NOMO-1 treated with dmso at 0.1 percent for 144 hours (cell line): ENCODE measurements around the gene CDPF1.

Experiments
- DNase-seq: peaks from one replicate; lab custom pipeline; 2025; ENCODE audit not compliant: unreplicated experiment; lab: John Stamatoyannopoulos, UW

The CDPF1 gene

GRCh38 chr22:46250035-46250782 lies at the start of gene CDPF1:
TSS of gene CDPF1 (minus strand) at chr22:46250293. CDS start at chr22:46248284, 2,009 bp downstream.
- DNase-seq, result peak; percentile 92

- no peak for DNase-seq
Measured at GRCh38 chr22:46299101-46299500, 49.0 kb upstream of the CDPF1 start.

GRCh38 chr22:46297151-46297812 lies 47.2 kb upstream of the CDPF1 start:
- DNase-seq, result no peak

- peak; percentile 94 for DNase-seq
Measured at GRCh38 chr22:46296257-46297150, 46.4 kb upstream of the CDPF1 start, which contains the start of gene GTSE1. TSS of gene GTSE1 (plus strand) at chr22:46296870. CDS start at chr22:46297401, 531 bp downstream.

GRCh38 chr22:46295277-46295971 lies 45.3 kb upstream of the CDPF1 start:
- DNase-seq, result no peak

GRCh38 chr22:46294784-46295183 lies 44.7 kb upstream of the CDPF1 start:
- no peak for DNase-seq

- no peak for DNase-seq
Measured at GRCh38 chr22:46293577-46294260, 43.6 kb upstream of the CDPF1 start.

GRCh38 chr22:46292732-46293131 lies 42.6 kb upstream of the CDPF1 start:
- no peak for DNase-seq

GRCh38 chr22:46292173-46292572 lies 42.1 kb upstream of the CDPF1 start:
- DNase-seq, result no peak

- no peak for DNase-seq
Measured at GRCh38 chr22:46290843-46291785, 41.0 kb upstream of the CDPF1 start.

- DNase-seq, result no peak
Measured at GRCh38 chr22:46290121-46290842, 40.2 kb upstream of the CDPF1 start.

GRCh38 chr22:46289244-46289891 lies 39.3 kb upstream of the CDPF1 start:
- DNase-seq, result no peak

GRCh38 chr22:46288846-46289243 lies 38.8 kb upstream of the CDPF1 start:
- no peak for DNase-seq

GRCh38 chr22:46287873-46288751 lies 38.0 kb upstream of the CDPF1 start:
- DNase-seq, result peak; percentile 10

GRCh38 chr22:46286941-46287872 lies 37.1 kb upstream of the CDPF1 start:
- DNase-seq, result no peak

GRCh38 chr22:46286006-46286405 lies 35.9 kb upstream of the CDPF1 start:
- no peak for DNase-seq
